Tibial nerve (tissue), 4 donors: Measurements from ENCODE around the gene USP2. TPM values are rescaled to one million over a fixed set of nuclear protein-coding genes. Genes with fewer than 3 reads are reported as not detected.

ENCODE experiments used
- DNase-seq, 2 donors: peaks; one replicate each; pipeline ENCODE4 v3.0.0-alpha.2; 2019; ENCODE audit warnings: low spot score in 2 of 2
- H3K27ac ChIP-seq, 4 donors: fragments of 200-600 bp; sonication (generic) in 3 of 4; one replicate each; pipeline ENCODE4 v1.5.1; 2017 to 2019; ENCODE audit warnings: mild to moderate bottlenecking in 1 of 4
- H3K27me3 ChIP-seq, 2 donors: fragments of 200-600 bp; sonication (generic) in 1 of 2; one replicate each; pipeline versions ENCODE4 v1.5.1 to v1.6.0; 2017 to 2019
- H3K36me3 ChIP-seq, 3 donors: fragments of 200-600 bp; sonication (generic); one replicate each; pipeline ENCODE4 v1.5.1; 2018 to 2019
- H3K4me1 ChIP-seq, 4 donors: fragments of 200-600 bp; sonication (generic) in 3 of 4; one replicate each; pipeline ENCODE4 v1.5.1; 2017 to 2019
- H3K4me3 ChIP-seq, 4 donors: fragments of 200-600 bp; sonication (generic) in 3 of 4; one replicate each; pipeline ENCODE4 v1.5.1; 2017 to 2019; ENCODE audit warnings: mild to moderate bottlenecking in 1 of 4, moderate library complexity in 1 of 4
- H3K9me3 ChIP-seq, 4 donors: fragments of 200-600 bp; sonication (generic) in 3 of 4; one replicate each; pipeline ENCODE4 v1.5.1; 2017 to 2019
- EP300 ChIP-seq, 2 donors: sonication (generic); formaldehyde crosslinking; IDR thresholded peaks; one replicate each; pipeline ENCODE4 v1.6.1; 2017; ENCODE audit warnings: antibody characterized with exemption in 2 of 2, mild to moderate bottlenecking in 1 of 2
- POLR2A ChIP-seq, 2 donors: fragments of 450-650 bp; IDR thresholded peaks; one replicate each; pipeline ENCODE4 v1.6.1; 2017; ENCODE audit warnings: antibody characterized with exemption in 2 of 2, mild to moderate bottlenecking in 2 of 2, moderate library complexity in 2 of 2
- WGBS, 2 donors: methylation state at CpG; one replicate each; pipeline ENCODE4 v1.1.5; 2018; 5-methylcytosine and 5-hydroxymethylcytosine counted together
- total RNA-seq, 4 donors: library from RNA; depleted of rRNA; stranded (reverse); fragments of >200 nt; gene quantifications; one replicate each; pipeline ENCODE4 v1.1.0, GENCODE V29; 2016
- TF ChIP-seq, protein P1 (sequence below), 5 experiments: fragments of 200-600 bp in 3 of 5; fragments of 450-650 bp in 2 of 5; sonication (generic) in 3 of 5; IDR thresholded peaks; one replicate each; pipeline ENCODE4 v1.5.1; 2016 to 2019; ENCODE audit warnings: antibody characterized with exemption in 5 of 5, mild to moderate bottlenecking in 3 of 5, moderate library complexity in 2 of 5

Gene USP2
- total RNA-seq, 4 donors from 2014 or later: 2.1 to 18.4 (median 11.6) TPM

DNA sequence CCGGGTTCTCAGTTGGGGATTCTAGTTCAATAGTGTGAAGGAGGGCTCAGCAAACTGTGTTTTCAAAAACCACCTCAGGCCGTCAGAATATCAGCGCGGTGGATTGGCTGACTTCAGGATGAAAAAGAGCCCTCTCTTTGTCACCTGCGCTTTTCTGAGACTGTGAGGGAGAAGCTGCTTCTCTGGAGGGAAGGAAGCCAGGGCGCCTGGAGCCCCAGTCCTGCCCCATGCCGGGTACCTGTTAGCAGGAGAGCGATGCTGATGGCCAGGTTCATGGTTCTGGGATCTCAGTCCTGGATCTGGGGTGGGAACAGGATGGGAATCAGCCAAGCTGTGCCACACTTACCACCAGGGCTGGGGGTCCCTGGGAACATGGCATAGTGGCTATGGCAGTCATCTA lies 39.1 kb upstream of the USP2 start:
- peaks cover 0 to 38% (median 11%) of the 10 kb centered on the region in 4 donors for H3K4me1 ChIP-seq
- no peak overlapping the region for H3K4me3 ChIP-seq
- no peaks in the 10 kb centered on the region for H3K9me3 ChIP-seq
- peaks cover 2 to 47% of the 10 kb centered on the region in 2 donors for H3K27me3 ChIP-seq
- no peak overlapping the region for H3K27ac ChIP-seq
- no peak for DNase-seq
- TF ChIP-seq, protein P1, sequence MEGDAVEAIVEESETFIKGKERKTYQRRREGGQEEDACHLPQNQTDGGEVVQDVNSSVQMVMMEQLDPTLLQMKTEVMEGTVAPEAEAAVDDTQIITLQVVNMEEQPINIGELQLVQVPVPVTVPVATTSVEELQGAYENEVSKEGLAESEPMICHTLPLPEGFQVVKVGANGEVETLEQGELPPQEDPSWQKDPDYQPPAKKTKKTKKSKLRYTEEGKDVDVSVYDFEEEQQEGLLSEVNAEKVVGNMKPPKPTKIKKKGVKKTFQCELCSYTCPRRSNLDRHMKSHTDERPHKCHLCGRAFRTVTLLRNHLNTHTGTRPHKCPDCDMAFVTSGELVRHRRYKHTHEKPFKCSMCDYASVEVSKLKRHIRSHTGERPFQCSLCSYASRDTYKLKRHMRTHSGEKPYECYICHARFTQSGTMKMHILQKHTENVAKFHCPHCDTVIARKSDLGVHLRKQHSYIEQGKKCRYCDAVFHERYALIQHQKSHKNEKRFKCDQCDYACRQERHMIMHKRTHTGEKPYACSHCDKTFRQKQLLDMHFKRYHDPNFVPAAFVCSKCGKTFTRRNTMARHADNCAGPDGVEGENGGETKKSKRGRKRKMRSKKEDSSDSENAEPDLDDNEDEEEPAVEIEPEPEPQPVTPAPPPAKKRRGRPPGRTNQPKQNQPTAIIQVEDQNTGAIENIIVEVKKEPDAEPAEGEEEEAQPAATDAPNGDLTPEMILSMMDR (IDR thresholded peaks at IDR 0.05): no peak
- TF ChIP-seq EP300 (IDR thresholded peaks at IDR 0.05) (no peak), POLR2A (IDR thresholded peaks at IDR 0.05) (no peak)
- H3K36me3 ChIP-seq: no peaks in the 10 kb centered on the region
- WGBS, 2 donors: 91 to 93% methylated on average over 8 of the region's 8 CpGs

DNA sequence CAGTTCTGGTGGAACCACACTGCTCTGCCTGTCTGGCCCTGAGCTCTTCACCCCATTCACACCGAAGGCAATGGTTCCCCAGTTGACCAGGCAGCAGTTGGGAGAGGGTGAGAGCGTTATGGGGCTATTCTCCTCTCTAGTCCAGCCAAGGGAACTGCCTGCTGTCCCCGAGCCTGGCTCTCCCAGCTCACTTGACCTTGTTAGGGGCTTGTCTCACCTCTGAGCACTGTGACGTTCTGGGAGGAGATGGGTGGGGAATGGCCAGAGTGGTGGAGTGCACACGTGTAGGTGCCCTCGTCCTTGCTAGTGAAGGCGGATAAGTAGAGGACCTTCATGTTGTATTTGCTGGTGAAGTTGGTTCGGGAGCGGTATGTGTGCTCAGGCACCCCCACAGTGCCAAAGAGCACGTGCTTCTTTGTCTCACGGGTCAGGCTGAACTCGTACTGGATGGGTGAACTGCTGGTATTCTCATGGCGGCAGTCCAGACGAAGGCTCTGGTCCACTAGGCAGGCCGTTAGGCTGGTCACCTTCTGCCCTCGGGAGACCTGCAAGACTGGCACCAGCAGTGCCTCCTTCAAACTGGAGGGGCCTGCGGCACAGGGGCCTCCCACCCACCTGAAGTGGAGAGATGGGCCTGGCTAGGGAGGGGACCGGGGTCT lies 38.5 kb upstream of the USP2 start:
- Histone ChIP-seq H3K27me3 (peaks cover 2 to 47% of the 10 kb centered on the region in 2 donors), H3K4me1 (peaks cover 0 to 38% (median 11%) of the 10 kb centered on the region in 4 donors), H3K36me3 (no peaks in the 10 kb centered on the region), H3K27ac (no peak overlapping the region), H3K4me3 (no peak overlapping the region), H3K9me3 (no peaks in the 10 kb centered on the region)
- WGBS, 2 donors: 81 to 86% methylated on average over 13 to 15 of the region's 18 CpGs
- no peak for DNase-seq
- TF ChIP-seq POLR2A (IDR thresholded peaks at IDR 0.05) (no peak), EP300 (IDR thresholded peaks at IDR 0.05) (no peak)
- TF ChIP-seq, protein P1 (IDR thresholded peaks at IDR 0.05): no peak

DNA sequence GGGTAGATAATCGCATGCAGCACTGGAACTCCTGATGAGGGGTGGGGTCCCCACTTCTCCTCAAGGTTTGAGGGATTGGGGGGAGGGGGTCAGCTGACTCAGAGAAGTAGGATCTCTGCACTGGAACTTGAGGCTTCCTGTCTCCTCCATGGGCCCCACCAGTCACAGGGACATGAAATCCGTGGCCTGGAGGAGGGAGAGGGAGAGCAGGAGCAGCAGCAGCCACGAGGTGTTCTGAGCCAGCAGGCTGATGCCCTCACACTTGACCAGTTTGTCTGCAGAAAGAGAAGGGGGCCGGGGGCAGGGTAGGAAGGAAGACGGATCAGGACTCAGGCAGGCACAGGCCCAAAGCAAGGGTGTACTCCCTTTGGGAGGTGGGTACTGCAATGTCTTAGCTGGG lies 37.8 kb upstream of the USP2 start:
- Histone ChIP-seq H3K27ac (no peak overlapping the region), H3K9me3 (no peaks in the 10 kb centered on the region), H3K4me1 (peaks cover 0 to 38% (median 11%) of the 10 kb centered on the region in 4 donors), H3K27me3 (peaks cover 2 to 44% of the 10 kb centered on the region in 2 donors), H3K36me3 (no peaks in the 10 kb centered on the region), H3K4me3 (no peak overlapping the region)
- no peak for DNase-seq
- 87 to 94% methylated on average over 5 of the region's 5 CpGs for WGBS, 2 donors
- TF ChIP-seq EP300 (IDR thresholded peaks at IDR 0.05) (no peak), POLR2A (IDR thresholded peaks at IDR 0.05) (no peak)
- TF ChIP-seq, protein P1 (IDR thresholded peaks at IDR 0.05): no peak

DNA sequence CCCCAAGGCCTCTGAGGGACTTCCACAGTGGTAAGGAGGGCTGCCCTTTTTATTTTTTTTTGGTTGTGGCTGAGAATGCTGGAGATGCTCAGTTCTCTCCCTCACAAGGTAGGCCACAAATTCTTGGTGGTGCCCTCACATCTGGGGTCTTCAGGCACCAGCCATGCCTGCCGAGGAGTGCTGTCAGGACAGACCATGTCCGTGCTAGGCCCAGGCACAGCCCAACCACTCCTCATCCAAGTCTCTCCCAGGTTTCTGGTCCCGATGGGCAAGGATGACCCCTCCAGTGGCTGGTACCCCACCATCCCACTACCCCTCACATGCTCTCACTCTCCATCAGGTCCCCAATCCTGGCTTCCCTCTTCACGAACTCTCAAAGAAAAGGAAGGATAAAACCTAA lies 37.3 kb upstream of the USP2 start:
- no peak overlapping the region for H3K27ac ChIP-seq
- DNase-seq: no peak
- no peaks in the 10 kb centered on the region for H3K9me3 ChIP-seq
- H3K4me3 ChIP-seq: no peak overlapping the region
- no peaks in the 10 kb centered on the region for H3K36me3 ChIP-seq
- peaks cover 2 to 39% of the 10 kb centered on the region in 2 donors for H3K27me3 ChIP-seq
- TF ChIP-seq POLR2A (IDR thresholded peaks at IDR 0.05) (no peak), EP300 (IDR thresholded peaks at IDR 0.05) (no peak)
- TF ChIP-seq, protein P1 (IDR thresholded peaks at IDR 0.05): no peak
- peaks cover 0 to 38% (median 11%) of the 10 kb centered on the region in 4 donors for H3K4me1 ChIP-seq
- 93 to 96% methylated on average over 4 of the region's 4 CpGs for WGBS, 2 donors

DNA sequence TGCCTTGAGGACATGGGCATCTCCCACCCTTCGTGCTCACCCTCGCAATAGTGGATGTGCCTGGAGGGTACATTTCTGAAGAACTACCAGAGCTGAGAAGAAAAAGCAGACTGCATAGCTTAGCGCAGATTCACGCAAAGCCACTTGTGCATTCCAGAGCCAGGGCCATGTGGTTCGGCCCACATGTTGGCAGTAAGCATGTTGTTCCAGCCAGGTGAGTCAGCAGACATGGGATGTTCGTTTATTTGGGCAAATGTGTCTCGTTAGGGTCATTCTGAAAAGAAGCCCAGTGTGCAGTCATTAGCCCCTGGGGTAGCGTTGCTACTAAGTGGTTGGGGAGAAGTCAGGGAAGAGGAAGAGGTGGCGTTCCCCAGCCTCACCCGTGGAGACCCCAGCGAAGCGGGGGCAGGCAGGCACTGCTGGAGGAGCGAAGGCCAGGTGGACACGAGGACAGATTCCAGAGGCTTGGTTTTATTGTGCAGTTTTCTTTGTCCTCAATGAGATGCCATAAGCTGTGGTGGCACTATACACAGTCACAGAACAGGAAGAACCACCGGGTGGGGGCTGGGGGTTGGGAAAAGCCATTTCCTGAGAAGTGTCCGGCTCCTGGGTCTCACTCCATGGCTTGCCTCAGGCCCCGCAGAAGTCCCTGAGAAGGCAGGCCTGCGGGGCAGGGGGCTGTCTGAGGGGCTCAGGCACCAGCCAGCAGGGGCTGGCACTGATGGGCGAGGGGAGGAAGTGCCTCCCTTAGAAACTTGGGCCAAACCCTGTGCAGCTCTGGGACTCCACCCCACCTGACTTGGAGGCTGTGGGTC lies 36.4 kb upstream of the USP2 start:
- no peak for DNase-seq
- no peaks in the 10 kb centered on the region for H3K36me3 ChIP-seq
- H3K4me1 ChIP-seq: peaks cover 0 to 29% (median 10%) of the 10 kb centered on the region in 4 donors
- peaks cover 0 to 31% of the 10 kb centered on the region in 2 donors for H3K27me3 ChIP-seq
- WGBS, 2 donors: 68 to 80% methylated on average over 19 of the region's 19 CpGs
- H3K9me3 ChIP-seq: no peaks in the 10 kb centered on the region
- no peak overlapping the region for H3K4me3 ChIP-seq
- H3K27ac ChIP-seq: no peak overlapping the region
- TF ChIP-seq EP300 (IDR thresholded peaks at IDR 0.05) (no peak), POLR2A (IDR thresholded peaks at IDR 0.05) (no peak)
- TF ChIP-seq, protein P1 (IDR thresholded peaks at IDR 0.05): no peak
